SIG-M5 treated with dmso at 0.1 percent for 504 hours (cell line): ENCODE data around the gene BCKDHA.
A peak's percentile ranks its signal among the peaks of the same experiment; 100 is the strongest.
"Not testable (repeated sequence)": the region's sequence is repeated elsewhere in the genome, so short reads cannot be mapped to it uniquely, and the experiment has no call there.

Source experiments
- DNase-seq: peaks from one replicate; lab custom pipeline; 2025; ENCODE audit not compliant: unreplicated experiment; lab: John Stamatoyannopoulos, UW

BCKDHA gene

GRCh38 chr19:41366089-41366488, 31.5 kb upstream of the BCKDHA start:
- DNase-seq: no peak

- DNase-seq: peak; percentile 65
Measured at GRCh38 chr19:41367848-41368301, 29.7 kb upstream of the BCKDHA start.

GRCh38 chr19:41369769-41370168, 27.8 kb upstream of the BCKDHA start:
- DNase-seq: no peak

DNA sequence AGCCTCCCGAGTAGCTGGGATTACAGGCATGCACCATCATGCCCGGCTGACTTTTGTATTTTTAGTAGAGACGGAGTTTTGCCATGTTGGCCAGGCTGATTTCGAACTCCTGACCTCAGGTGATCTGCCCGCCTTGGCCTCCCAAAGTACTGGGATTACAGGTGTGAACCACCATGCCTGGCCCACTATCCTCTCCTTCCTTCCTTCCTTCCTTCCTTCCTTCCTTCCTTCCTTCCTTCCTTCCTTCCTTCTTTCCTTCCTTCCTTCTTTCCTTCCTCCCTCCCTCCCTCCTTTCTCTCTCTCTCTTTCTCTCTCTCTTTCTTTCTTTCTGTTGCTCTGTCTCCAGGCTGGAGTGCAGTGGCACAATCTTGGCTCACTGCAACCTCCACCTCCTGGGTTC, 26.5 kb upstream of the BCKDHA start:
- not testable (repeated sequence) for DNase-seq

- DNase-seq: no peak
Measured at GRCh38 chr19:41371541-41371940, 26.1 kb upstream of the BCKDHA start.

GRCh38 chr19:41372501-41372900, 25.1 kb upstream of the BCKDHA start:
- no peak for DNase-seq

- no peak for DNase-seq
Measured at GRCh38 chr19:41373993-41374392, 23.6 kb upstream of the BCKDHA start.

GRCh38 chr19:41376241-41376997, 21.2 kb upstream of the BCKDHA start, which contains the start of gene TMEM91:
Gene TMEM91, plus strand, starts transcription at chr19:41376533. Its CDS starts 1,777 bp downstream, at chr19:41378310.
- DNase-seq: peak; percentile 21

- no peak for DNase-seq
Measured at GRCh38 chr19:41376998-41377365, 20.6 kb upstream of the BCKDHA start.

DNA sequence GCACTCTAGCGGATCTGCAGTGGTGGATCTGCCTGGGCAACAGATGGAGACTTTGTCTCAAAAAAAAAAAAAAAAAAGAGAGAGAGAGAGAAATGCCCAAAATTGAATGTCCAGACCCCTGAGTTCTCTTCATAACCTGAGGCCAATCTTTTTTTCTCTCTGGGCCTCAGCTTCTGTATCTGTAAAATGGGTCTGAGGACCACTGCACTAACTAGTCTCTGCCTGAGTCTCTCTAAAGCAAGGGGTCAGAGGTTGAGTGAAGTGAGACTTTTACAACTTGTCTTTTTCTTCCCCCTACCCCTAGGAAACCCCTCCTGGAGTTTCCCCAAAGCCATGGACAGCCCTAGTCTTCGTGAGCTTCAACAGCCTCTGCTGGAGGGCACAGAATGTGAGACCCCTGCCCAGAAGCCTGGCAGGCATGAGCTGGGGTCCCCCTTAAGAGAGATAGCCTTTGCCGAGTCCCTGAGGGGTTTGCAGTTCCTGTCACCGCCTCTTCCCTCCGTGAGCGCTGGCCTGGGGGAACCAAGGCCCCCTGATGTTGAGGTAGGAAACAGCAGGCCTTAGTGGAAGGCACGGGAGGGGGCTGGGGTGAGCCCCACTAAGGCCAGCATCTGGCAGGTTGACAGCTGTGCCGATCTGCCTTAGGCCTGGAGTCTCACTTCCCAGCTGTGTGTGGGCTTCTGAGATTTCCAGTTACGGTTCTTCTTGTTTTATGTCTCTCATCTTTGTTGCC, 19.5 kb upstream of the BCKDHA start:
- peak; percentile 23 for DNase-seq

- not testable (repeated sequence) for DNase-seq
Measured at GRCh38 chr19:41381536-41381935, 16.1 kb upstream of the BCKDHA start.

- DNase-seq: no peak
Measured at GRCh38 chr19:41384351-41384750, 13.3 kb upstream of the BCKDHA start.

DNA sequence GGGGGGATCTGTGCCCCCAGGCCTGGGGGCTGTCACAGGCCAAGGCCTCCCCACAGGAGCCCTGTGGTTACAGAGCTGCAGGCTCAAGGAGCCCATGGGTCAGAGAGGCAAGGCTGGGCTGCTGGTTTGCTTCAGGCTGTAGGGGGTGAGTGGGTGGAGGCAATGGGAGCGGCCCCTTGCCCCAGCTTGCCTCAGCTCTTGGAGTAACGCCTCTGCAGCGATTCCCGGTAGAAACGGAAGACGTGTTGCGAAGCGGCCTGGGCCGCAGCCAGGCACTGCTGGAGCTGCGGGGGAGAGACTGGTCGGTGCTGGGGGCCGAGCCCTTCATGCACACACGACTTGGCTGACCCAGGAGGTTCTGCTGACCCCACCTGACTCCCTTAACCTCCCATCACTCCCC, 11.2 kb upstream of the BCKDHA start:
- no peak for DNase-seq

DNA sequence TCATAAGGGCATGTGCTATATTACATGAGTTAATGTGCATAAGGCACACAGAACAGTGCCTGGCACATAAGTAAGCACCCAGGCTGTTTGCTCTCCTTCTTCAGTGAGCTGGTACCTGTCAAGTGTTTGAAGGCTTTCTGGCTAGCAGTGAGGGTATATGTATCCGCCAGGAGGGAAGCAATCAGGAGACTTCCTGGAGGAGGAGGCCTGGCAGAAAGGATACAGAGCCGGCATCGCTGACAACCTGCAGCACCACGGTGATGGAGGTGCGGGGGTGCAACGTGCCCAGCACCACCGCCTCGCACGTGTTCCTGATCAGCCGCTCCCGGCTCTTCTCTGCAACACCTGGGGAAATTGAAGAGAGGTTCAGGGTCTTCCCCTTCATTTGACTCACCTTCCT, 6.0 kb upstream of the BCKDHA start:
- DNase-seq: no peak

GRCh38 chr19:41392775-41393174, 4.8 kb upstream of the BCKDHA start:
- no peak for DNase-seq

- DNase-seq: no peak
Measured at GRCh38 chr19:41395355-41395754, 2.3 kb upstream of the BCKDHA start.

DNA sequence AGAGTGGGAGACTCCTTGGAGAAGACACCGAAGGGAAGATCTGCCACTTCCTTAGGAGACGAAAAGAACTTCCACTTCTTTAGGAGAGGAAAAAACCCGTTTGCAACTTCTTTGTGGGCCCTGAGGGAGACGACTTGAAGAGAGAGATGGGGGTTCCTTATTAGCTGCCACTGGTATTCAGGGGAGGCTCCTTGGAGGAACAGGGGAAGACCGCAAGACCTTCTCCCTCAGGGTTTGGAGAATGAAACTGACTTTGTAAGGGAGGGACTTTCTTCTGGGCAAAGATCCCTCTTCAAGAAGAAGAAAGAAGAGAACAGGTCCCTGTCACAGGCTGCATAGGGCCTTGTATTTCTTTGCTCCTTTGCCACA, 416 bp downstream of the BCKDHA start:
- peak; percentile 8 for DNase-seq

DNA sequence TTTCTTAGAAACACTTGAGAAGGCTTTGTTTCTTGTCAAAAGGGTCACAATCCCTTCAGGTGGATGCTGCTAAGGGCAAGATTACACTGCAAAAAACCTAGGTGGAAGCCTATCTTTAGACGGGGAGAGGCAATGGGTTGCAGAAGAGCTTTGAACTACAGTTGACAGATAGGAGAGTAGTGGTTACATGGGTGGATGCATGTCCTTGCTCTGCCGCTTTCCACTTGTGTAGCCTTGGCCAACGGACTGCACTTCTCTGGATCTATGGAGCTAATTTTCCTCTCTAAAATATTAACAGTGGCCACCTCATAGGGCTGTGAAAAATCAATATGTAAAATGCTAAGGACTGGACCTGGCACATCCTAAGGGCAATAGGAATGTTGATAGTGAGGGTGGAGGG, 980 bp downstream of the BCKDHA start:
- DNase-seq: no peak

DNA sequence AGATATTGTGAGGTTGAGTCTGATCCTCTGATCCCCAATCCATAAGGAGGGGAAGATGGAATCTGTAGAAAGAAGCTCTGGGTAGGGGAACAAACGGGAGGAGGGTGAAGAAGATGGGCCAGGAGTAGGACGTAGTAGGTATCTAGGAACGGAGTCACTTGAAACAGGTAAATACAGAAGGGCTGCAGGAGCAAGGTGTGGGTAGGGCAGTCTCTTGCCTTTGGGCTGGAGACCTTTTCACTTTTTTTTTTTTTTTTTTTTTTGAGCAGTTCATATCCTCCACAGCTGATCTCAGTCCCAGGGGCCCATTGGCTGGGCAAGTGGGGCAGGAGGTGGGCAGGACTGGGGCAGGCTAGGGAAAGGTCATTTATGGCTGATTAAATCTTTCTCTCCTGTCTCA, 1.5 kb downstream of the BCKDHA start:
- DNase-seq: no peak

GRCh38 chr19:41399525-41399924, 1.9 kb downstream of the BCKDHA start:
- DNase-seq: no peak

DNA sequence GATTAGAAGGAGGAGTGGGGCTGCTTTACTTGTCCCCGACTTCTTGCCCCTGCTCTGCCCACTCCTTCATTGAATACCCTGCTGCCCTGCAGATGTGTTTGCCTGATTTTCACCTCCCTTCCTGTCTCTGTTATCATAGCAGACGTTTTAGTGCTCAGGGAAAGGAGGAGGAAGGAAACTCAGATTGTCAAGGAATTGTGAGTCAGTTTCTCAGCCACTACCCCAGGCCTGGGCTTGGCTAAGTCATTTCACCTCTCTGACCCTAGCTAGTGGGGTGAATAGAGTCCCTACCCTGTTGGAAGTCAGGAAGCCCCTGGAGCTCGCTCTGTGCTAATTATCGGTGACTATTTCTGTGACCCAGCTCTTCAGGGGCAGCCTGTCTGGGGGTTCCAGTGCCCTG, 3.9 kb downstream of the BCKDHA start:
- no peak for DNase-seq

- DNase-seq: no peak
Measured at GRCh38 chr19:41402010-41402409, 4.4 kb downstream of the BCKDHA start.
